ENCODE measurements around the gene SCD5. TPM values are rescaled to one million over a fixed set of nuclear protein-coding genes. Genes with fewer than 3 reads are reported as not detected.

The SCD5 gene
- total and polyA plus RNA-seq, 9 of the 15 experiments (the other 6 are each of a cell fraction or from before 2014, with no cell fraction given): 0.01 to 0.20 (median 0.03) TPM; not detected in 5

- no peak for TF ChIP-seq HBP1 (CRISPR knock-in tag; IDR thresholded peaks at IDR 0.05)
Observed at GRCh38 chr4:82601242-82602015, 197.2 kb downstream of the SCD5 start (continued).

- CTCF ChIA-PET (ENCODE audit: low intra/inter-chr PET ratio): no interaction called here
- Histone ChIP-seq H3K9me3 (replicated peaks; ENCODE audit: control insufficient read depth, insufficient read depth, low read depth, low read length) (no peaks in the 10 kb centered on the region), H3K79me2 (ENCODE audit: control insufficient read depth, insufficient read depth, low read length) (no peaks in the 10 kb centered on the region), H3K4me3 (no peak overlapping the region), H3K36me3 (ENCODE audit: control insufficient read depth, insufficient read depth, low read length) (no peaks in the 10 kb centered on the region), H2AFZ (ENCODE audit: low read depth, low read length) (no peak overlapping the region), H3K27me3 (ENCODE audit: control insufficient read depth in 2 of 2, insufficient read depth in 2 of 2, low read length in 2 of 2) (peaks cover 7% of the 10 kb centered on the region in 2 experiments; a peak in 1 of 5 replicates), H3K27ac (ENCODE audit: extremely low read depth, low read depth, low read length) (no peak overlapping the region), H3K9ac (ENCODE audit: insufficient read depth in 1 of 2, low read depth in 2 of 2, low read length in 2 of 2) (no peak overlapping the region), H3K4me1 (replicated peaks in 1 of 2; ENCODE audit: control insufficient read depth in 2 of 2, insufficient read depth in 2 of 2, low read length in 2 of 2) (no peaks in the 10 kb centered on the region), H3K4me2 (ENCODE audit: insufficient read depth, low read length) (no peak overlapping the region), H4K20me1 (replicated peaks; ENCODE audit: control insufficient read depth, insufficient read depth, low read length) (no peaks in the 10 kb centered on the region), H3K9me1 (ENCODE audit: control insufficient read depth, insufficient read depth, low read length) (no peaks in the 10 kb centered on the region)
- in situ Hi-C loops (cut with MboI) (no loop called here), intact Hi-C loops (cut with micrococcal nuclease) (loop anchor here (5.0 kb wide), 1 partner anchor 322 kb away; no protein-coding TSS in a partner anchor)
- DNase-seq (ENCODE audit: extremely low read depth in 1 of 4, low spot score in 3 of 4) (peak in 2 of 4 experiments; percentile 20 to 28), FAIRE-seq (no peak), ATAC-seq (peak; percentile 91)
- 8% methylated on average over 4 of the region's 4 CpGs for WGBS (ENCODE audit: insufficient coverage, low coverage, missing lambda C conversion rate)
- BruUV-seq (replicated peaks): no TSS peak
- POLR2A ChIA-PET: no interaction called here
- TF ChIP-seq ATF3 (IDR thresholded peaks at IDR 0.05): peak; percentile 60
- no peak for TF ChIP-seq ATF3 (CRISPR knock-in tag; conservative IDR thresholded peaks at IDR 0.05)
- no peak for TF ChIP-seq CEBPG (CRISPR knock-in tag; IDR thresholded peaks at IDR 0.05)
- TF ChIP-seq CEBPG (tag; conservative IDR thresholded peaks at IDR 0.05 in 1 of 2, IDR thresholded peaks at IDR 0.05 in 1 of 2): no peak
- TF ChIP-seq REST (IDR thresholded peaks at IDR 0.05; ENCODE audit: borderline replicate concordance): peak; percentile 12; the same call in 1 of the 2 replicates
- no peak for TF ChIP-seq REST (CRISPR knock-in tag; IDR thresholded peaks at IDR 0.05; ENCODE audit: low read depth)
- peak in 1 of 2 experiments; percentile 42; a peak in 2 of 4 replicates for TF ChIP-seq RAD21 (CRISPR knock-in tag; conservative IDR thresholded peaks at IDR 0.05 in 1 of 2, IDR thresholded peaks at IDR 0.05 in 1 of 2)
- no peak for TF ChIP-seq ZNF408 (CRISPR knock-in tag; IDR thresholded peaks at IDR 0.05; ENCODE audit: low read depth)
Observed at GRCh38 chr4:82599336-82599735, 199.3 kb downstream of the SCD5 start.
